ENCODE measurements around the gene POM121L2.

POM121L2 gene

DNA sequence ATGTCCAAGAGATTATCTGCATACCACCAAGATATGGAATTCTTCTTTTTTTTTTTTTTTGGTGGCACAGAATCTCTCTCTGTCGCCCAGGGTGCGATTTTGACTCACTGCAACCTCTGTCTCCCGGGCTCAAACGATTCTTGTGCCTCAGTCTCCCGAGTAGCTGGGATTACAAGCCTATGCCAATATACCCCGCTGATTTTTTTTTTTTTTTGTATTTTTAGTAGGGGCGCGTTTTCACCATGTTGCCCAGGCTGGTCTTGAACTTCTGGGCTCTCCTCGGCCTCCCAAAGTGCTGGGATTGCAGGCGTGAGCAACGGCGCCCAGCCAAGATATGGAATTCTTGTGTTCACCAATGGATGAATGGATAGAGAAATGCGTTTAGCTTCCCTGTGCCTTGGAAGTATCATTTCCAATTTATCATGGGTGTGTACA, 31.0 kb downstream of the POM121L2 start:
- no peak overlapping the region for H3K27ac ChIP-seq
- TF ChIP-seq, protein P1, sequence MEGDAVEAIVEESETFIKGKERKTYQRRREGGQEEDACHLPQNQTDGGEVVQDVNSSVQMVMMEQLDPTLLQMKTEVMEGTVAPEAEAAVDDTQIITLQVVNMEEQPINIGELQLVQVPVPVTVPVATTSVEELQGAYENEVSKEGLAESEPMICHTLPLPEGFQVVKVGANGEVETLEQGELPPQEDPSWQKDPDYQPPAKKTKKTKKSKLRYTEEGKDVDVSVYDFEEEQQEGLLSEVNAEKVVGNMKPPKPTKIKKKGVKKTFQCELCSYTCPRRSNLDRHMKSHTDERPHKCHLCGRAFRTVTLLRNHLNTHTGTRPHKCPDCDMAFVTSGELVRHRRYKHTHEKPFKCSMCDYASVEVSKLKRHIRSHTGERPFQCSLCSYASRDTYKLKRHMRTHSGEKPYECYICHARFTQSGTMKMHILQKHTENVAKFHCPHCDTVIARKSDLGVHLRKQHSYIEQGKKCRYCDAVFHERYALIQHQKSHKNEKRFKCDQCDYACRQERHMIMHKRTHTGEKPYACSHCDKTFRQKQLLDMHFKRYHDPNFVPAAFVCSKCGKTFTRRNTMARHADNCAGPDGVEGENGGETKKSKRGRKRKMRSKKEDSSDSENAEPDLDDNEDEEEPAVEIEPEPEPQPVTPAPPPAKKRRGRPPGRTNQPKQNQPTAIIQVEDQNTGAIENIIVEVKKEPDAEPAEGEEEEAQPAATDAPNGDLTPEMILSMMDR (conservative IDR thresholded peaks at IDR 0.05) = no peak
- TF ChIP-seq ZFX (IDR thresholded peaks at IDR 0.05) = no peak

DNA sequence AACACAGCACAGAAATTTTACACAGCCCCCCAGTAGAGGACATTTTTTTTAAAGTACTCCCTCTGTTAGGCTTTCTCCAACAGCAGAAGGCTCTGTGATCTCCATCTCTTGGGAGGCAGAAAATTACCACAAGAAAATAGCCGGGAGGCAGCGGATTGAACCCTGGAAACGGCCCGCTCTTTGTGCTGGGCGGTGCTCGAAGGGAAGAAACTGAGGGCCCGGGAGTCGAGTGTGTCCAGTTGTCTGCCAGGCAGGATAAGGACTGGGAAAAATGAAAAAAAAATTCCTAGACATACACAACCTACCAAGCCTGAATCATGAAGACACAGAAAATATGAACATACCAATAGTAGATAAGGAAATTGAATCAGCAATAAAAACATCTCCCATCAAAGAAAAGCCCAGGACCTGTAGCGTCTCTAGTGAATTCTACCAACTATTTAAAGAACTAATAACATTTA, 31.5 kb downstream of the POM121L2 start:
- TF ChIP-seq, protein P1 (conservative IDR thresholded peaks at IDR 0.05) = no peak
- TF ChIP-seq ZFX (IDR thresholded peaks at IDR 0.05) = no peak
- H3K27ac ChIP-seq = no peak overlapping the region

DNA sequence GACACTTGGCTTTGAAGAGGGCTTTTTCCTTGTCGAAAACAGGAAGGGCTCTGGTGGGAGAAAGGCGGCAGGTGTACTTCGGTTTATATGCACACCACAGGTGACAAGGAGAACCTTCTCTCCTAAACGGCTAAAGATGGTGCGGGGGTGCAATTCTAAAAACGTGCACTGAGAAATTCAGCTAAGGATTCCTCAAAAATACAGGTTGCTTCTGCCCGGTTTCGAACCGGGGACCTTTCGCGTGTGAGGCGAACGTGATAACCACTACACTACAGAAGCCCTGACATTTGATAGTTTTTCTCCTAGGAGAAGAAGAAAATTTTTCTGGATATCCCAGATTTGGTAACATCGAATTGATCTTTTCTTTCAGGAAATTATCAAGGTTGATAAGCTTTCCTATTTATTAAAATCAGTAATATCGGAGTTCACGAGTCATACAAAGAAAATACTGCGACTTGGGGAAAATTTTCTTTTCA, 32.0 kb downstream of the POM121L2 start:
- no peak for TF ChIP-seq ZFX (IDR thresholded peaks at IDR 0.05)
- TF ChIP-seq, protein P1 (conservative IDR thresholded peaks at IDR 0.05) = no peak
- no peak overlapping the region for H3K27ac ChIP-seq

DNA sequence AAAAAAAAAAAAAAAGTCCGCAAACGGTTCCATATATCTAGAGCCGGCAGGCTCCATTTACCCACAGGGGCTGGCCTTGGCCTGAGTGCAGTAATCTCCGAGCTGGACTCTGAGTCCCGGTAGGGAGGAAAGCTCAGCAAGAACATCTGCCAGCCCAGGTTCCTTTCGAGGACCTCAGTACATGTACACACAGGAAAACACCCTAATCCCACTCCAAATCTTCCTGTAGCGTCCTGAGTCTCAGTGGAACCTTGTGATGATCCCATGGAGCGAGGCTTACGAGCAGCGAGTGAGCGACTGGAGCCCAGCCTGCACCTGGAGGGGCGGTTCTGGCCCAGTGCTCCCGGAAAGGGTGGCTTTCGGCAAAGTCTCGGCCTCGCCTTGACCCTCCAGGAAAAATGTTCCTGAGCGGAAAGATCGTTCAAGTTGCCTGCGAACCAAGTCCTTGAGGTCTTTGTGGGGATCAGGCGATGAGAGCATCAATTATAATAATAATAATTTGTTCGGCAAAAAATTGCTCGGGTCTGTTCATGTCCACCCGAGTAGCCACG, 32.5 kb downstream of the POM121L2 start:
- no peak for TF ChIP-seq ZFX (IDR thresholded peaks at IDR 0.05)
- TF ChIP-seq, protein P1 (conservative IDR thresholded peaks at IDR 0.05) = no peak
- no peak overlapping the region for H3K27ac ChIP-seq

DNA sequence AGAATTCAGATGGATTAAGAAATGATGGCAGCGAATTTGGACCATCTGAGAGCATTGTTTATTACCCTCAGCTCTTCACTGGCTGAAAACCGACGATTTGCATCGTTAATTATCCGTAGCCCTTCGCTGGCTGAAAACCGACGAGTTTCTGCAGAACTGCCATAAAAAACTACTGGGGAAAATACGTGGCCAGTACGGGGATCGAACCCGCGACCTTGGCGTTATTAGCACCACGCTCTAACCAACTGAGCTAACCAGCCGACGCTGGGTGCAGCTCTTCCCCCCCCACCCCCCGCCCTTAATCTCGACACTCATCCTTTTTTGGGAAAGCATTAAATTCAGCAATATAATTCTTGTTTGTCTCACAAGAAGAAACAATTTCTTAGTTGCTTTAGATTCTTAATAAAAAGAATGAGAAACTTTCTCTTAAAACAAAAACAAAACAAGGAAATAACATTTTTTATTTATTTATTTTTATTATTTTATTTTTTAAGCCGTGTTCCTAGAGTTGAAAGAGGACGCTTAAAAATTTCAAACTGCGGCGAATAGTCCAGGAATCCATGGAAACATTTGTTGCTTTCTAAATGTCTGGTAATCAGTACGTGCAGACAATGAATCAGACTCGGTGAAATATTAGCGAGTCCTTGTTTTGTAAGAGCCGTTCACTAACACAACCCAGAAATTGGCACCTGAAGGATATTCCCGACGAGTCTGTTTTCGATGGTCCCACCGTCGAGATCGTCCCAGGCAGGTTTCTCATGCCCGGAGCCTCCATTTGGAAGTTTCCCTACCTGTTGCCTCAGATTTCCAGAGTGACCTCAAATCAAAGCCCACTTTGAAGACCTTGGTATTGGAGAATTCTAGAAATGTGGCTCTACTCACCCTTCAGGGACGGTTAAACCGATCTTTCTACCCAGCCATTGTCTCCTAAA, 36.8 kb downstream of the POM121L2 start:
- TF ChIP-seq, protein P1 (conservative IDR thresholded peaks at IDR 0.05) = no peak
- TF ChIP-seq ZFX (IDR thresholded peaks at IDR 0.05) = no peak
- H3K27ac ChIP-seq = no peak overlapping the region

DNA sequence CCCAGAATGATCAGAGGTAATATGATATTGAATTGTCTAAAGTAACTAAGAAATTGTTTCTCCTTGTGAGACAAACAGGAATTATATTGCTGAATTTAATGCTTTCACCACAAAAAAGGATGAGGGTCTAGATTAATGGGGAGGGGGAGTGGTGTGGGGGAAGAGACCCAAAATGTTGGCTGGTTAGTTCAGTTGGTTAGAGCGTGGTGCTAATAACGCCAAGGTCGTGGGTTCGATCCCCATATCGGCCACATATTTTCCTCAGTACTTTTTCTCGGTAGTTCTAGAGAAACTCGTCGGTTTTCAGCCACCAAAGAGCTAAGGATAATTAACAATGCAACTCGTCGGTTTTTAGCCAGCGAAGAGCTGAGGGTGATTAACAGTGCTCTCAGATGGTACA, 38.3 kb downstream of the POM121L2 start:
- TF ChIP-seq ZFX (IDR thresholded peaks at IDR 0.05) = no peak
- TF ChIP-seq, protein P1 (conservative IDR thresholded peaks at IDR 0.05) = no peak
- H3K27ac ChIP-seq = no peak overlapping the region

DNA sequence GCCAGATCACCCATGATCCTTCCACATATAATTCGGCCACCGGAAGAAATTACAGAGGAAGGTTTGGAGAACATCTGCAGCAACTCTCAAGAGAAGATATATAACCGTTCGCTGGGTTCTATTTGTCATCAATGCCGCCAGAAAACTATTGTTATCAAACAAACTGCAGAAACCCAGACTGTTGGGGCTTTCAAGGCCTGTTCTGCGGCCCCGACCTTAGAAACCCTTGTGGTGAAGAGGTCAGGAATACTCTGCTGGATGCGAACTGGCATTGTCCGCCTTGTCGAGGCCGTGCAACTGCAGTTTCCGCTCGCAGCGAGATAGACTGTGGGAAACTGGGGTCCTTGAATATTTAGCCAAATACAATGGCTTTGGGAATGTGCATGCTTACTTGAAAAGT, 43.3 kb downstream of the POM121L2 start:
- TF ChIP-seq ZFX (IDR thresholded peaks at IDR 0.05) = no peak
- no peak overlapping the region for H3K27ac ChIP-seq

All from C4-2B (cell line).